Stomach (tissue), 4 donors: ENCODE results near the gene MCL1.
"Not testable (repeated sequence)": the region's sequence is repeated elsewhere in the genome, so short reads cannot be mapped to it uniquely, and the experiment has no call there.

ENCODE experiments used
- EP300 ChIP-seq: sonication (generic); formaldehyde crosslinking; IDR thresholded peaks from one replicate; pipeline ENCODE4 v1.6.1; 2017; ENCODE audit warnings: antibody characterized with exemption
- POLR2A ChIP-seq, 4 donors: fragments of 450-650 bp; IDR thresholded peaks; one replicate each; pipeline ENCODE4 v1.6.1; 2016; ENCODE audit warnings: antibody characterized with exemption in 4 of 4, control low read depth in 2 of 4, mild to moderate bottlenecking in 1 of 4, moderate library complexity in 1 of 4
- POLR2AphosphoS5 ChIP-seq, 3 donors: sonication (generic); formaldehyde crosslinking; IDR thresholded peaks; one replicate each; pipeline ENCODE4 v1.6.1; 2016; ENCODE audit warnings: antibody characterized with exemption in 3 of 3
- TF ChIP-seq, protein P1 (sequence below), 7 experiments: fragments of 450-650 bp in 4 of 7; fragments of 200-600 bp in 3 of 7; sonication (generic) in 3 of 7; IDR thresholded peaks; one replicate each; pipeline ENCODE4 v1.5.1; 2016 to 2019; ENCODE audit warnings: antibody characterized with exemption in 7 of 7, control low read depth in 2 of 7, mild to moderate bottlenecking in 1 of 7

DNA sequence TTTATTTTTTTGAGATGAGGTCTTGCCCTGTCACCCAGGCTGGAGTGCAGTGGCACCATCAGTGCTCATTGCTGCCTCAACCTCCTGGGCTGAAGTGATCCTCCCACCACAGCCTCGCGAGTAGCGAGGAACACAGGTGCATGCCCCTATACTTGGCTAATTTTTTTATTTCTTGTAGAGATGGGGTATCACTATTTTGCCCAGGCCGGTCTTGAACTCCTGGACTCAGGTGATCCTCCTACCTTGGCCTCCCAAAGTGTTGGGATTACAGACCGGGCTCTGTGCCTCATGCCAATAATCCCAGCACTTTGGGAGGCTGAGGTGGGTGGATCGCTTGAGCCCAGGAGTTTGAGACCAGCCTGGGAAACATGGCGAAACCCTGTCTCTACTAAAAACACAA is 2.0 kb upstream of the MCL1 start:
- TF ChIP-seq, protein P1, sequence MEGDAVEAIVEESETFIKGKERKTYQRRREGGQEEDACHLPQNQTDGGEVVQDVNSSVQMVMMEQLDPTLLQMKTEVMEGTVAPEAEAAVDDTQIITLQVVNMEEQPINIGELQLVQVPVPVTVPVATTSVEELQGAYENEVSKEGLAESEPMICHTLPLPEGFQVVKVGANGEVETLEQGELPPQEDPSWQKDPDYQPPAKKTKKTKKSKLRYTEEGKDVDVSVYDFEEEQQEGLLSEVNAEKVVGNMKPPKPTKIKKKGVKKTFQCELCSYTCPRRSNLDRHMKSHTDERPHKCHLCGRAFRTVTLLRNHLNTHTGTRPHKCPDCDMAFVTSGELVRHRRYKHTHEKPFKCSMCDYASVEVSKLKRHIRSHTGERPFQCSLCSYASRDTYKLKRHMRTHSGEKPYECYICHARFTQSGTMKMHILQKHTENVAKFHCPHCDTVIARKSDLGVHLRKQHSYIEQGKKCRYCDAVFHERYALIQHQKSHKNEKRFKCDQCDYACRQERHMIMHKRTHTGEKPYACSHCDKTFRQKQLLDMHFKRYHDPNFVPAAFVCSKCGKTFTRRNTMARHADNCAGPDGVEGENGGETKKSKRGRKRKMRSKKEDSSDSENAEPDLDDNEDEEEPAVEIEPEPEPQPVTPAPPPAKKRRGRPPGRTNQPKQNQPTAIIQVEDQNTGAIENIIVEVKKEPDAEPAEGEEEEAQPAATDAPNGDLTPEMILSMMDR (IDR thresholded peaks at IDR 0.05), result not testable (repeated sequence)
- TF ChIP-seq POLR2A (IDR thresholded peaks at IDR 0.05); EP300; POLR2AphosphoS5 (IDR thresholded peaks at IDR 0.05): not testable (repeated sequence)
